WTC11 (cell line): ENCODE measurements around the gene AR.

Source experiments
- CBFB ChIP-seq: sonication (generic); formaldehyde crosslinking; IDR thresholded peaks from 2 replicates; pipeline ENCODE4 v1.8.1; 2022; ENCODE audit warnings: mild to moderate bottlenecking, low read depth, missing genetic modification reagents
- CTCF ChIP-seq: fragments of 200-600 bp; IDR thresholded peaks from 2 replicates; pipeline ENCODE4 v1.8.0; 2022; ENCODE audit warnings: antibody characterized with exemption
- ELF4 ChIP-seq: sonication (generic); formaldehyde crosslinking; IDR thresholded peaks from 2 replicates; pipeline ENCODE4 v1.8.1; 2022; ENCODE audit warnings: low read depth, mild to moderate bottlenecking, moderate library complexity, missing genetic modification reagents
- FOXJ3 ChIP-seq: sonication (generic); formaldehyde crosslinking; IDR thresholded peaks from 2 replicates; pipeline ENCODE4 v1.9.0; 2021; ENCODE audit warnings: missing genetic modification reagents, mild to moderate bottlenecking, borderline replicate concordance
- IRF1 ChIP-seq: sonication (generic); formaldehyde crosslinking; IDR thresholded peaks from 2 replicates; pipeline ENCODE4 v1.8.0; 2023; ENCODE audit warnings: missing genetic modification reagents
- MAX ChIP-seq: sonication (generic); formaldehyde crosslinking; IDR thresholded peaks from 2 replicates; pipeline ENCODE4 v1.8.0; 2022; ENCODE audit warnings: mild to moderate bottlenecking, missing genetic modification reagents
- MXD4 ChIP-seq: fragments of 250-450 bp; sonication (Bioruptor Pico); IDR thresholded peaks from 2 replicates; pipeline ENCODE4 v1.8.0; 2021; ENCODE audit warnings: mild to moderate bottlenecking, moderate library complexity, borderline replicate concordance
- NR2C2 ChIP-seq: sonication (generic); formaldehyde crosslinking; IDR thresholded peaks from 2 replicates; pipeline ENCODE4 v1.8.0; 2022; ENCODE audit warnings: mild to moderate bottlenecking, missing genetic modification reagents
- SP1 ChIP-seq: sonication (generic); formaldehyde crosslinking; conservative IDR thresholded peaks from 2 replicates; pipeline ENCODE4 v1.8.1; 2022; ENCODE audit warnings: missing genetic modification reagents
- TCF7 ChIP-seq: sonication (generic); formaldehyde crosslinking; IDR thresholded peaks from 2 replicates; pipeline ENCODE4 v1.8.0; 2022; ENCODE audit warnings: mild to moderate bottlenecking, low read depth, missing genetic modification reagents, moderate library complexity
- TEAD1 ChIP-seq: sonication (generic); formaldehyde crosslinking; IDR thresholded peaks from 2 replicates; pipeline ENCODE4 v1.8.0; 2022; ENCODE audit warnings: mild to moderate bottlenecking, missing genetic modification reagents
- TF ChIP-seq, protein P1 (sequence below): sonication (generic); formaldehyde crosslinking; IDR thresholded peaks from 2 replicates; pipeline ENCODE4 v1.8.1; 2023; ENCODE audit warnings: mild to moderate bottlenecking, missing genetic modification reagents, moderate library complexity
- TF ChIP-seq, protein P2 (sequence below): sonication (generic); formaldehyde crosslinking; conservative IDR thresholded peaks from 2 replicates; pipeline ENCODE4 v1.8.1; 2022; ENCODE audit warnings: mild to moderate bottlenecking, missing genetic modification reagents
- TF ChIP-seq, protein P3 (sequence below): sonication (generic); formaldehyde crosslinking; IDR thresholded peaks from 2 replicates; pipeline ENCODE4 v1.8.1; 2022; ENCODE audit warnings: low read depth, mild to moderate bottlenecking, moderate library complexity, missing genetic modification reagents, borderline replicate concordance

DNA sequence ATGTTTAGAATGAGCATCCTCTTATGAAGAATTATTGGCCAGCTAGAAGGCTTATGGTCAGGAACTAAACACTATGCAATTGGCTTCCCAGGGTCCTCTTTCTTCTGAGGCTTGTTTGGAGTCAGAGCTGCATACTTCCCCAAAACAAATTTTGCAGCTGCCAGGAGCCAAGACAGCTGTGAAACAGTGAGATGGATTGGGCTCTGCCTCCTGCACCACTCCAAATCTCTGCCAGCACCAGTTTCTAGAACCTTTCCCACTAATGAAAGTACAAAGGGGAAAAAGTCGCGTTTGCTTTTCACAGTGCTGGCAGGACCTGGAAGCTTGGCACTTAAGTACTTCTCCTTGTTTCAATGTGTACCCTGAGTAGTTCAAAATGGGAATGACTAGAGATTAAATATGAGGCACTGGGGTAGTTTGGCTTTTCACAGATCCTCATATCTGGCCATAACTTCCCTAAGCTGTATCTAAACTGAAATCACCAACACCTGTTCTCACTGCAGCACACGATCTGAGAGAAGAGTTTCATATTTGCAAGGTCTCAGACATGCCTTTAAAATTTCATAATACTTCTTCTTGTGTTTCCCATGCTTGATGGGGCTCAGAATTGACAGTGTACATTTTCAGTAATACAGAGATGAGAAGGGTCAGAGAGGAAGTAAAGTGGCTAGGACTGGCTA lies 20.7 kb upstream of the AR start:
- no peak for TF ChIP-seq ELF4 (CRISPR knock-in tag)
- no peak for TF ChIP-seq IRF1
- no peak for TF ChIP-seq CTCF
- no peak for TF ChIP-seq MAX
- TF ChIP-seq, protein P1, sequence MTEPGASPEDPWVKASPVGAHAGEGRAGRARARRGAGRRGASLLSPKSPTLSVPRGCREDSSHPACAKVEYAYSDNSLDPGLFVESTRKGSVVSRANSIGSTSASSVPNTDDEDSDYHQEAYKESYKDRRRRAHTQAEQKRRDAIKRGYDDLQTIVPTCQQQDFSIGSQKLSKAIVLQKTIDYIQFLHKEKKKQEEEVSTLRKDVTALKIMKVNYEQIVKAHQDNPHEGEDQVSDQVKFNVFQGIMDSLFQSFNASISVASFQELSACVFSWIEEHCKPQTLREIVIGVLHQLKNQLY: no peak
- no peak for TF ChIP-seq SP1 (CRISPR knock-in tag)
- TF ChIP-seq, protein P2, sequence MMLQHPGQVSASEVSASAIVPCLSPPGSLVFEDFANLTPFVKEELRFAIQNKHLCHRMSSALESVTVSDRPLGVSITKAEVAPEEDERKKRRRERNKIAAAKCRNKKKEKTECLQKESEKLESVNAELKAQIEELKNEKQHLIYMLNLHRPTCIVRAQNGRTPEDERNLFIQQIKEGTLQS (CRISPR knock-in tag): no peak
- no peak for TF ChIP-seq TEAD1 (CRISPR knock-in tag)
- TF ChIP-seq NR2C2: no peak
- TF ChIP-seq, protein P3, sequence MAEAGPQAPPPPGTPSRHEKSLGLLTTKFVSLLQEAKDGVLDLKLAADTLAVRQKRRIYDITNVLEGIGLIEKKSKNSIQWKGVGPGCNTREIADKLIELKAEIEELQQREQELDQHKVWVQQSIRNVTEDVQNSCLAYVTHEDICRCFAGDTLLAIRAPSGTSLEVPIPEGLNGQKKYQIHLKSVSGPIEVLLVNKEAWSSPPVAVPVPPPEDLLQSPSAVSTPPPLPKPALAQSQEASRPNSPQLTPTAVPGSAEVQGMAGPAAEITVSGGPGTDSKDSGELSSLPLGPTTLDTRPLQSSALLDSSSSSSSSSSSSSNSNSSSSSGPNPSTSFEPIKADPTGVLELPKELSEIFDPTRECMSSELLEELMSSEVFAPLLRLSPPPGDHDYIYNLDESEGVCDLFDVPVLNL: no peak
- no peak for TF ChIP-seq TCF7 (CRISPR knock-in tag)
- TF ChIP-seq MXD4 (CRISPR knock-in tag): no peak
- TF ChIP-seq FOXJ3 (CRISPR knock-in tag): no peak
- no peak for TF ChIP-seq CBFB (CRISPR knock-in tag)
